IPS-18a (cell line): Measurements from ENCODE around the gene CGB7.
A peak's percentile ranks its signal among the peaks of the same experiment; 100 is the strongest.
"Not testable (repeated sequence)": the region's sequence is repeated elsewhere in the genome, so short reads cannot be mapped to it uniquely, and the experiment has no call there.

Experiments
- H3K27ac ChIP-seq: one replicate; pipeline ENCODE4 v1.5.1; 2013; ENCODE audit warnings: low read length
- H3K27me3 ChIP-seq: one replicate; pipeline ENCODE4 v1.6.1; 2013; ENCODE audit warnings: mild to moderate bottlenecking, low read length; ENCODE audit not compliant: control insufficient read depth, insufficient read depth
- H3K36me3 ChIP-seq: one replicate; pipeline ENCODE4 v1.6.1; 2013; ENCODE audit warnings: low read depth, low read length; ENCODE audit not compliant: control insufficient read depth
- H3K4me1 ChIP-seq: one replicate; pipeline ENCODE4 v1.6.1; 2013; ENCODE audit warnings: low read depth, low read length; ENCODE audit not compliant: control insufficient read depth
- H3K4me3 ChIP-seq: one replicate; pipeline ENCODE4 v1.5.1; 2013; ENCODE audit warnings: low read length
- H3K9ac ChIP-seq: one replicate; pipeline ENCODE4 v1.6.1; 2013; ENCODE audit warnings: mild to moderate bottlenecking, low read length, moderate library complexity
- H3K9me3 ChIP-seq: one replicate; pipeline ENCODE4 v1.6.1; 2013; ENCODE audit warnings: low read depth, low read length; ENCODE audit not compliant: control insufficient read depth

Gene CGB7

GRCh38 chr19:49056101-49056901, 1.2 kb downstream of the CGB7 start:
- peaks cover 10% of the 10 kb centered on the region for H3K4me1 ChIP-seq
- no peak overlapping the region for H3K27ac ChIP-seq
- H3K36me3 ChIP-seq, result no peaks in the 10 kb centered on the region
- peaks cover 53% of the 10 kb centered on the region for H3K27me3 ChIP-seq
- H3K9ac ChIP-seq, result no peak overlapping the region
- no peaks in the 10 kb centered on the region for H3K9me3 ChIP-seq
- H3K4me3 ChIP-seq, result peak overlapping the region; percentile 38

DNA sequence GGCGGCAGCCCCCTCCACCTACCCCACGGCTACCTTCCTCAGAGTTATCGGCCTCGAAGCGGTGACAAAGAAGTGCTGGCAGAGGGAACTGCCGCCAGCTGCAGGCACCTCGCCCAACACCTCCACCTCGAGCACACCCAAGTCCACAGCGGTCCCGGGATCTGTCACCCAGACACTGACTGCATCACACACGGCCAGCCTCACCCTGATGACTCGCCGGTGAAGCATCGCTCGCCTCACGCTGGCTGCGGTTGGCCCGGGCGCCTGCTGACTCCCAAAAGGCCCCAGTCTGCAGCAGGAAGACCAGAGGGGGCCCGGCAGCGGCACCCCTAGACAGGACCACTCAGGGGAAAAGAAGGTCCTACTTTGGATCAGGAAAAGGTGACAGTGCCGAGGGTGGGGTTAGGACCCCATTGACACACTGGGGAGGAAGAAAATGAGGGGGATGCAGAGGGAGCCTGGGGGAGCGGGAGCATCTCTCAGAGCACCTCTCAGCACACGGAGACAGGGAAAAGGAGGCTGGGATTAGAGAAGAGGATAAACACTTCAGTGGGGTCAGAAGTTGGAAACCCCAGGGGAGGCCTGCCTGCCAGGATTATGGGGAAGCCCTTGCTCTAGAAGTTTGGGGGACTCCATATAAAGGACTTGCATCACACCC, 7.0 kb downstream of the CGB7 start:
- not testable (repeated sequence) for H3K4me1 ChIP-seq, H3K4me3 ChIP-seq, H3K9ac ChIP-seq, H3K27me3 ChIP-seq, H3K9me3 ChIP-seq, H3K36me3 ChIP-seq, H3K27ac ChIP-seq

- H3K27me3 ChIP-seq, H3K36me3 ChIP-seq, H3K27ac ChIP-seq, H3K4me3 ChIP-seq, H3K9ac ChIP-seq, H3K4me1 ChIP-seq, H3K9me3 ChIP-seq: not testable (repeated sequence)
These were observed 7.7 kb downstream of the CGB7 start for GRCh38 chr19:49049834-49050233.

DNA sequence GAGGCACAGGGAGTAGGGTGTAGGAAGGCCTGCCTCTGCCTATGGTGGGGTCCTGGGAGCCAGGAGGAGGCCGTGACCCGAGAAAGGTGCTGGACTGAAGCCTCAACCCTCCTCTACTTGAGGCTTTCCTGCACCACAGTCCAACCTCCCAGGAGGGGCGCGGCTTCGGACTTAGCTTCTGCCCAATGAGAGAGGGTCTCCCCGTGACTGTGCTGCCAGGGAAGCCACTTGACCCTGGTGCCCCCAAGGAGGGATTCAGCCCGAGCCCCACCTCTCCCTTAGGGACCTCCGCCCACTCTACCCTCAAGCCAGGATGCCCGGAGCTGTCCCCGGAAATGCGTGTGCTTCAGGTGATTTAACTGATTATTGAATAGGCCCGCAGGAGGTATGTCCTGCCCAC, 8.5 kb downstream of the CGB7 start, which contains the start of gene CGB8:
CGB8 (minus strand) TSS at position 101 of the 400 bp plus-strand sequence. CDS start 372 bp downstream, outside the sequence.
- H3K27me3 ChIP-seq, H3K4me3 ChIP-seq, H3K36me3 ChIP-seq, H3K9ac ChIP-seq, H3K27ac ChIP-seq, H3K4me1 ChIP-seq, H3K9me3 ChIP-seq: not testable (repeated sequence)

- not testable (repeated sequence) for H3K4me3 ChIP-seq, H3K27me3 ChIP-seq, H3K4me1 ChIP-seq, H3K27ac ChIP-seq, H3K9me3 ChIP-seq, H3K9ac ChIP-seq, H3K36me3 ChIP-seq
These were observed 14.0 kb downstream of the CGB7 start, which contains the start of gene CGB5 for GRCh38 chr19:49043548-49043947. TSS of gene CGB5 (plus strand) at chr19:49043848. CDS start at chr19:49044210, 362 bp downstream.

DNA sequence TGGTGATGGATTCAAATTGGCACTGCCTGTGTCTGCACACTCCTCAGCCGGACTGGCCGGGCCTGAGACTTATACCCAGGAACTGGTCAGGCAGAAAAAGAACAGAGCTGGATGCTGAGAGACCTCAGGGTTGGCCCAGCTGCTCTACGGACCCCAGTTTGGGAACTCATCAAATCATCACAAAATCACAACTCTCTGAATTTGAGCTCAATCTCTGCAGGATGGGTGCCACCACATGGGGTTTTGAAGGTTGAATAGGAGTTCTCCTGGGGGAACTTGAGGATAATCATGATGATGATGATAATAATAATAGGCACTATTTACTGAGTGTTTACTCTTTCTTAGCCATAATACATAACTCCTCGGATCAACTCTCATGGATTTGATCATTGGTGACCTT, 14.9 kb downstream of the CGB7 start:
- not testable (repeated sequence) for H3K4me3 ChIP-seq, H3K9ac ChIP-seq, H3K4me1 ChIP-seq, H3K27ac ChIP-seq, H3K36me3 ChIP-seq, H3K9me3 ChIP-seq, H3K27me3 ChIP-seq

GRCh38 chr19:49042177-49042576, 15.4 kb downstream of the CGB7 start:
- no peaks in the 10 kb centered on the region for H3K9me3 ChIP-seq
- no peaks in the 10 kb centered on the region for H3K27me3 ChIP-seq
- no peak overlapping the region for H3K27ac ChIP-seq
- H3K4me1 ChIP-seq, result no peaks in the 10 kb centered on the region
- no peaks in the 10 kb centered on the region for H3K36me3 ChIP-seq
- H3K9ac ChIP-seq, result no peak overlapping the region
- H3K4me3 ChIP-seq, result no peak overlapping the region

- H3K4me3 ChIP-seq, H3K9me3 ChIP-seq, H3K4me1 ChIP-seq: not testable (repeated sequence)
These were observed 17.8 kb downstream of the CGB7 start for GRCh38 chr19:49039736-49040135.

GRCh38 chr19:49038557-49039276, 18.8 kb downstream of the CGB7 start:
- H3K36me3 ChIP-seq, H3K4me3 ChIP-seq, H3K9ac ChIP-seq, H3K27me3 ChIP-seq, H3K27ac ChIP-seq, H3K4me1 ChIP-seq, H3K9me3 ChIP-seq: not testable (repeated sequence)

More at GRCh38 chr19:49039736-49040135, 17.8 kb downstream of the CGB7 start:
- not testable (repeated sequence) for H3K27ac ChIP-seq, H3K36me3 ChIP-seq, H3K9ac ChIP-seq, H3K27me3 ChIP-seq

GRCh38 chr19:49038111-49038510, 19.4 kb downstream of the CGB7 start:
- not testable (repeated sequence) for H3K27ac ChIP-seq, H3K9ac ChIP-seq, H3K4me1 ChIP-seq, H3K27me3 ChIP-seq, H3K4me3 ChIP-seq, H3K36me3 ChIP-seq, H3K9me3 ChIP-seq

DNA sequence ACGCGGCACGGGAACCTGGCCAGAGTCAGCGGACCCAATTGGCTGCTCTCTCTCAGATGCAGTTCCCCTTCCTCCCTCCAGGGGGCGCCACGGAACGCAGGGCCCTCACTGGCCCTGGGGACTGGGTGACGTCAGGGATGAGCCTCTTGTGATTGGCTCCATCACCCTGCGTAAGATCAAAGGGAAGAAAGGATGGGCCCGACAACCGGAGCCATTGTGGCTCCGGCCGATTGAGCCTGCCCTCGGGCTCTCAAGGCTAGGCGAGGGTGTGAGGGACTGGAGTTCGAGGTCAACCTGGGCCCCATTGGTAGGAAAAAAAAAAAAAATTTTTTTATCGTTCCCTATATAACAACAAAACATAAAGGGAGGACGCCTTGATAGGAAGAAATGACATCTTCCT, 20.7 kb downstream of the CGB7 start, which contains the start of gene CGB1:
CGB1 (minus strand) TSS at position 81 of the 400 bp plus-strand sequence. CDS start 184 bp downstream, outside the sequence.
- H3K9me3 ChIP-seq, H3K4me1 ChIP-seq, H3K27ac ChIP-seq, H3K9ac ChIP-seq, H3K4me3 ChIP-seq, H3K36me3 ChIP-seq, H3K27me3 ChIP-seq: not testable (repeated sequence)
